ENCODE measurements around the gene CGB1. TPM values are rescaled to one million over a fixed set of nuclear protein-coding genes. Genes with fewer than 3 reads are reported as not detected.
A peak's percentile ranks its signal among the peaks of the same experiment; 100 is the strongest.
"Not testable (repeated sequence)": the region's sequence is repeated elsewhere in the genome, so short reads cannot be mapped to it uniquely, and the experiment has no call there.

CGB1 gene
- 0.87 TPM in 1 of 3 replicates, not detected in the others for total RNA-seq (2021)
- not detected for Bru-seq, nascent RNA
- long read RNA-seq, experiment 1: 0 reads
- long read RNA-seq, experiment 2: 0 reads
- long read RNA-seq, experiment 3: 0 reads

GRCh38 chr19:49036815-49037214, at the start of gene CGB1:
Gene CGB1, minus strand, starts transcription at chr19:49036895. Its CDS starts 184 bp downstream, at chr19:49036711.
- Mint-ChIP-seq H3K4me3 (0 out of 2 replicates have a peak within 1 kb of the TSS, but pooled peaks have one; percentile 16), H3K27me3 (ENCODE audit: low read depth) (peaks cover 16% of the 10 kb centered on the region)
- DNase-seq (ENCODE audit: low spot score): peak; percentile 82
- H3K4me1 Mint-ChIP-seq, H3K36me3 Mint-ChIP-seq, H3K9me3 Mint-ChIP-seq, POLR2A ChIA-PET, H3K27ac Mint-ChIP-seq: not testable (repeated sequence)
- peak; percentile 91 for TF ChIP-seq CTCF (IDR thresholded peaks at IDR 0.05)
- CTCF ChIA-PET: interaction anchor here (0.6 kb wide), 1 partner anchor 64 kb away, joined by 6 read pairs; no protein-coding TSS in a partner anchor
- ATAC-seq: peak; percentile 68

DNA sequence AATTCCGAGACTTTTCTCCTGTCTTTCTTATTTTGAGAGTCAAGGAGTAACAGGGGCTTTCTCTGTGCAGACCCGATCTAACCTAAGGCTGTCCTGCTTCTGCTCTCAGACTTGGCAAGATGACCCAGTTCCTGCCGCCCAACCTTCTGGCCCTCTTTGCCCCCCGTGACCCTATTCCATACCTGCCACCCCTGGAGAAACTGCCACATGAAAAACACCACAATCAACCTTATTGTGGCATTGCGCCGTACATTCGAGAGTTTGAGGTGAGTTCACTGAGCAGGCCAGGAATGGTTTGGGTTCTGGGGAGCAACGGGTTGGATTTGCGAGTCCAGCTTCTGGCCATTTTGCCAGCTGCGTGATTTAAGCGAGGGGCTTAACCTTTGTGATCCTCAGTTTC, 49.6 kb upstream of the CGB1 start:
- peaks cover 17% of the 10 kb centered on the region for H3K4me1 Mint-ChIP-seq
- ATAC-seq (no peak), DNase-seq (ENCODE audit: low spot score) (no peak)
- ChIA-PET CTCF (interaction anchor here (2.4 kb wide), 1 partner anchor 11 kb away, joined by 11 read pairs; no protein-coding TSS in a partner anchor), POLR2A (interaction anchor here (0.7 kb wide), 1 partner anchor 10 kb away, joined by 4 read pairs; no protein-coding TSS in a partner anchor)
- H3K4me3 Mint-ChIP-seq: peak overlapping the region; percentile 96
- H3K27ac Mint-ChIP-seq: peak overlapping the region; percentile 97
- H3K9me3 Mint-ChIP-seq: peaks cover 3% of the 10 kb centered on the region; the same call in 1 of the 2 replicates
- H3K36me3 Mint-ChIP-seq: peaks cover 37% of the 10 kb centered on the region
- peaks cover 10% of the 10 kb centered on the region for H3K27me3 Mint-ChIP-seq (ENCODE audit: low read depth)
- no peak for TF ChIP-seq ZNF263 (CRISPR knock-in tag; IDR thresholded peaks at IDR 0.05; ENCODE audit: low read depth)
- TF ChIP-seq ZMAT4 (CRISPR knock-in tag; IDR thresholded peaks at IDR 0.05): no peak
- TF ChIP-seq ZNF232 (CRISPR knock-in tag; IDR thresholded peaks at IDR 0.05): no peak
- no peak for TF ChIP-seq TCF7 (CRISPR knock-in tag; IDR thresholded peaks at IDR 0.05; ENCODE audit: low read depth)
- no peak for TF ChIP-seq ZNF425 (CRISPR knock-in tag; conservative IDR thresholded peaks at IDR 0.05)
- no peak for TF ChIP-seq TEAD4 (CRISPR knock-in tag; IDR thresholded peaks at IDR 0.05)
- no peak for TF ChIP-seq STAT6 (CRISPR knock-in tag; conservative IDR thresholded peaks at IDR 0.05; ENCODE audit: low read depth)
- no peak for TF ChIP-seq JAZF1 (CRISPR knock-in tag; IDR thresholded peaks at IDR 0.05)
- TF ChIP-seq ZNF396 (CRISPR knock-in tag; IDR thresholded peaks at IDR 0.05; ENCODE audit: borderline replicate concordance): no peak
- no peak for TF ChIP-seq ZNF219 (CRISPR knock-in tag; IDR thresholded peaks at IDR 0.05; ENCODE audit: borderline replicate concordance)
- TF ChIP-seq, protein P1, sequence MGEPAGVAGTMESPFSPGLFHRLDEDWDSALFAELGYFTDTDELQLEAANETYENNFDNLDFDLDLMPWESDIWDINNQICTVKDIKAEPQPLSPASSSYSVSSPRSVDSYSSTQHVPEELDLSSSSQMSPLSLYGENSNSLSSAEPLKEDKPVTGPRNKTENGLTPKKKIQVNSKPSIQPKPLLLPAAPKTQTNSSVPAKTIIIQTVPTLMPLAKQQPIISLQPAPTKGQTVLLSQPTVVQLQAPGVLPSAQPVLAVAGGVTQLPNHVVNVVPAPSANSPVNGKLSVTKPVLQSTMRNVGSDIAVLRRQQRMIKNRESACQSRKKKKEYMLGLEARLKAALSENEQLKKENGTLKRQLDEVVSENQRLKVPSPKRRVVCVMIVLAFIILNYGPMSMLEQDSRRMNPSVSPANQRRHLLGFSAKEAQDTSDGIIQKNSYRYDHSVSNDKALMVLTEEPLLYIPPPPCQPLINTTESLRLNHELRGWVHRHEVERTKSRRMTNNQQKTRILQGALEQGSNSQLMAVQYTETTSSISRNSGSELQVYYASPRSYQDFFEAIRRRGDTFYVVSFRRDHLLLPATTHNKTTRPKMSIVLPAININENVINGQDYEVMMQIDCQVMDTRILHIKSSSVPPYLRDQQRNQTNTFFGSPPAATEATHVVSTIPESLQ (CRISPR knock-in tag; IDR thresholded peaks at IDR 0.05): no peak
- no peak for TF ChIP-seq PRRX2 (CRISPR knock-in tag; IDR thresholded peaks at IDR 0.05)
- no peak for TF ChIP-seq E2F1 (CRISPR knock-in tag; IDR thresholded peaks at IDR 0.05)
- no peak for TF ChIP-seq TEAD1 (CRISPR knock-in tag; IDR thresholded peaks at IDR 0.05)
- no peak for TF ChIP-seq ZSCAN18 (CRISPR knock-in tag; IDR thresholded peaks at IDR 0.05)
- TF ChIP-seq, protein P2, sequence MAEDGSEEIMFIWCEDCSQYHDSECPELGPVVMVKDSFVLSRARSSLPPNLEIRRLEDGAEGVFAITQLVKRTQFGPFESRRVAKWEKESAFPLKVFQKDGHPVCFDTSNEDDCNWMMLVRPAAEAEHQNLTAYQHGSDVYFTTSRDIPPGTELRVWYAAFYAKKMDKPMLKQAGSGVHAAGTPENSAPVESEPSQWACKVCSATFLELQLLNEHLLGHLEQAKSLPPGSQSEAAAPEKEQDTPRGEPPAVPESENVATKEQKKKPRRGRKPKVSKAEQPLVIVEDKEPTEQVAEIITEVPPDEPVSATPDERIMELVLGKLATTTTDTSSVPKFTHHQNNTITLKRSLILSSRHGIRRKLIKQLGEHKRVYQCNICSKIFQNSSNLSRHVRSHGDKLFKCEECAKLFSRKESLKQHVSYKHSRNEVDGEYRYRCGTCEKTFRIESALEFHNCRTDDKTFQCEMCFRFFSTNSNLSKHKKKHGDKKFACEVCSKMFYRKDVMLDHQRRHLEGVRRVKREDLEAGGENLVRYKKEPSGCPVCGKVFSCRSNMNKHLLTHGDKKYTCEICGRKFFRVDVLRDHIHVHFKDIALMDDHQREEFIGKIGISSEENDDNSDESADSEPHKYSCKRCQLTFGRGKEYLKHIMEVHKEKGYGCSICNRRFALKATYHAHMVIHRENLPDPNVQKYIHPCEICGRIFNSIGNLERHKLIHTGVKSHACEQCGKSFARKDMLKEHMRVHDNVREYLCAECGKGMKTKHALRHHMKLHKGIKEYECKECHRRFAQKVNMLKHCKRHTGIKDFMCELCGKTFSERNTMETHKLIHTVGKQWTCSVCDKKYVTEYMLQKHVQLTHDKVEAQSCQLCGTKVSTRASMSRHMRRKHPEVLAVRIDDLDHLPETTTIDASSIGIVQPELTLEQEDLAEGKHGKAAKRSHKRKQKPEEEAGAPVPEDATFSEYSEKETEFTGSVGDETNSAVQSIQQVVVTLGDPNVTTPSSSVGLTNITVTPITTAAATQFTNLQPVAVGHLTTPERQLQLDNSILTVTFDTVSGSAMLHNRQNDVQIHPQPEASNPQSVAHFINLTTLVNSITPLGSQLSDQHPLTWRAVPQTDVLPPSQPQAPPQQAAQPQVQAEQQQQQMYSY (CRISPR knock-in tag; IDR thresholded peaks at IDR 0.05): no peak
- no peak for TF ChIP-seq GRHL2 (CRISPR knock-in tag; IDR thresholded peaks at IDR 0.05; ENCODE audit: insufficient replicate concordance, severe bottlenecking)

Data from WTC11 (cell line).